SK-N-SH (cell line): ENCODE measurements around the gene SNRNP35. TPM values are rescaled to one million over a fixed set of nuclear protein-coding genes. Genes with fewer than 3 reads are reported as not detected.

ENCODE experiments used
- CTCF ChIA-PET: fragments of 300-600, 350-600 bp; formaldehyde crosslinking; extraction: SDS; loops from one replicate; lab custom pipeline; 2021; lab: Yijun Ruan, JAX
- POLR2A ChIA-PET: fragments of 350-600 bp; sonication (Branson Sonifier 250); formaldehyde crosslinking; extraction: SDS; loops from one replicate; lab custom pipeline; 2020; ENCODE audit warnings: antibody characterized with exemption, inconsistent platforms; lab: Yijun Ruan, JAX
- DNase-seq: peaks from one replicate; pipeline ENCODE4 v3.0.0; 2012
- H2AFZ ChIP-seq: fragments of 200-600 bp; sonication (generic); 2 replicates; pipeline ENCODE4 v1.8.1; 2016; ENCODE audit warnings: antibody characterized with exemption, mild to moderate bottlenecking, low read depth
- H3F3A ChIP-seq: fragments of 200-600 bp; sonication (generic); replicated peaks from 2 replicates; pipeline ENCODE3; 2016; ENCODE audit warnings: antibody characterized with exemption, mild to moderate bottlenecking; ENCODE audit not compliant: insufficient read depth
- H3K27ac ChIP-seq, 2 experiments: fragments of 200-500 bp in 1 of 2; fragments of 200-600 bp in 1 of 2; sonication (Bioruptor generic) in 1 of 2; sonication (generic), shearing (Covaris generic) in 1 of 2; 2 replicates each; pipeline versions ENCODE4 v1.5.1 to v1.6.1; 2014 to 2016; ENCODE audit warnings: low read depth in 2 of 2, inconsistent platforms in 1 of 2, low read length in 1 of 2, mild to moderate bottlenecking in 1 of 2, mixed read lengths in 1 of 2
- H3K27me3 ChIP-seq: fragments of 200-600 bp; sonication (generic), shearing (Covaris generic); 2 replicates; pipeline ENCODE4 v1.6.1; 2016; ENCODE audit warnings: mixed run types; ENCODE audit not compliant: insufficient read depth
- H3K36me3 ChIP-seq, 2 experiments: fragments of 200-500 bp in 1 of 2; fragments of 200-600 bp in 1 of 2; sonication (Bioruptor generic) in 1 of 2; sonication (generic) in 1 of 2; replicated peaks in 1 of 2; 2 replicates each; pipeline versions ENCODE3 to v1.5.1; 2014 to 2016; ENCODE audit warnings: low read length in 1 of 2, mild to moderate bottlenecking in 1 of 2; ENCODE audit not compliant: insufficient read depth in 2 of 2, control insufficient read depth in 1 of 2
- H3K4me1 ChIP-seq, 2 experiments: fragments of 200-500 bp in 1 of 2; fragments of 200-600 bp in 1 of 2; sonication (Bioruptor generic) in 1 of 2; sonication (generic), shearing (Covaris generic) in 1 of 2; 2 replicates each; pipeline versions ENCODE4 v1.5.1 to v1.6.1; 2014 to 2016; ENCODE audit warnings: low read depth in 1 of 2, low read length in 1 of 2, mixed run types in 1 of 2; ENCODE audit not compliant: insufficient read depth in 2 of 2, control insufficient read depth in 1 of 2
- H3K4me2 ChIP-seq: fragments of 200-600 bp; sonication (generic), shearing (Covaris generic); 2 replicates; pipeline ENCODE4 v1.6.1; 2017; ENCODE audit warnings: mixed run types
- H3K4me3 ChIP-seq, 2 experiments: fragments of 200-500 bp in 1 of 2; fragments of 200-600 bp in 1 of 2; sonication (Bioruptor generic) in 1 of 2; sonication (generic), shearing (Covaris generic) in 1 of 2; 2 replicates each; pipeline versions ENCODE4 v1.5.1 to v1.8.1; 2014 to 2016; ENCODE audit warnings: low read depth in 2 of 2, inconsistent platforms in 1 of 2, low read length in 1 of 2, mild to moderate bottlenecking in 1 of 2, mixed read lengths in 1 of 2, moderate library complexity in 1 of 2
- H3K79me2 ChIP-seq: fragments of 200-600 bp; sonication (generic); 2 replicates; pipeline ENCODE4 v1.8.1; 2017; ENCODE audit warnings: mild to moderate bottlenecking; ENCODE audit not compliant: insufficient read depth
- H3K9ac ChIP-seq: fragments of 200-600 bp; sonication (generic); 2 replicates; pipeline ENCODE4 v1.6.1; 2017; ENCODE audit warnings: mixed run types
- H3K9me2 ChIP-seq: fragments of 200-600 bp; sonication (generic); 2 replicates; pipeline ENCODE4 v1.6.1; 2017; ENCODE audit warnings: mixed run types
- H3K9me3 ChIP-seq: fragments of 200-600 bp; sonication (generic); 2 replicates; pipeline ENCODE4 v1.6.1; 2017; ENCODE audit warnings: mixed run types, mild to moderate bottlenecking, moderate library complexity
- H4K20me1 ChIP-seq: fragments of 200-600 bp; sonication (generic); 2 replicates; pipeline ENCODE4 v1.6.1; 2017; ENCODE audit warnings: mild to moderate bottlenecking, mixed run types; ENCODE audit not compliant: insufficient read depth
- CHD2 ChIP-seq: fragments of 150-350 bp; IDR thresholded peaks from 2 replicates; pipeline ENCODE4 v1.6.1; 2018; ENCODE audit warnings: low read length; ENCODE audit not compliant: partially characterized antibody
- FOXJ3 ChIP-seq: sonication (generic); formaldehyde crosslinking; IDR thresholded peaks from 2 replicates; pipeline ENCODE4 v1.5.1; 2020; ENCODE audit warnings: mild to moderate bottlenecking, missing genetic modification reagents
- FOXM1 ChIP-seq: IDR thresholded peaks from 2 replicates; pipeline ENCODE4 v1.4.0; 2012; ENCODE audit warnings: low read depth, mild to moderate bottlenecking
- GABPA ChIP-seq: IDR thresholded peaks from 2 replicates; pipeline ENCODE4 v1.4.0; 2012; ENCODE audit warnings: low read depth, mild to moderate bottlenecking
- GATA2 ChIP-seq: sonication (generic); formaldehyde crosslinking; IDR thresholded peaks from 2 replicates; pipeline ENCODE4 v1.5.0; 2020; ENCODE audit warnings: mild to moderate bottlenecking, missing genetic modification reagents
- JUND ChIP-seq: IDR thresholded peaks from 2 replicates; pipeline ENCODE4 v1.4.0; 2012
- MEF2A ChIP-seq: IDR thresholded peaks from 2 replicates; pipeline ENCODE4 v1.4.0; 2012; ENCODE audit warnings: low read depth, borderline replicate concordance
- NFIC ChIP-seq: IDR thresholded peaks from 2 replicates; pipeline ENCODE4 v1.4.0; 2012; ENCODE audit warnings: borderline replicate concordance
- NRF1 ChIP-seq: IDR thresholded peaks from 2 replicates; pipeline ENCODE4 v1.6.1; 2012; ENCODE audit warnings: low read depth, mild to moderate bottlenecking, low read length
- PBX3 ChIP-seq: IDR thresholded peaks from 2 replicates; pipeline ENCODE4; 2012
- POLR2AphosphoS5 ChIP-seq: IDR thresholded peaks from 2 replicates; pipeline ENCODE4 v1.6.1; 2012; ENCODE audit warnings: low read depth, low read length
- RFX5 ChIP-seq: IDR thresholded peaks from 2 replicates; pipeline ENCODE4 v1.6.1; 2012; ENCODE audit warnings: mild to moderate bottlenecking, improper control_type of control experiment, low read length
- SIN3A ChIP-seq: IDR thresholded peaks from 2 replicates; pipeline ENCODE4 v1.6.1; 2012; ENCODE audit warnings: low read depth, mild to moderate bottlenecking, low read length, moderate library complexity, borderline replicate concordance
- USF1 ChIP-seq: IDR thresholded peaks from 2 replicates; pipeline ENCODE4 v1.4.0; 2012; ENCODE audit warnings: low read depth, borderline replicate concordance
- ZBTB33 ChIP-seq: IDR thresholded peaks from 2 replicates; pipeline ENCODE4 v1.4.0; 2012; ENCODE audit warnings: low read depth, borderline replicate concordance
- WGBS: methylation state at CpG from one replicate; pipeline ENCODE4 v1.1.6; 2017; ENCODE audit warnings: low lambda C conversion rate; 5-methylcytosine and 5-hydroxymethylcytosine counted together
- polyA plus RNA-seq, 3 experiments: library from polyadenylated mRNA; depleted of rRNA; stranded (reverse); fragments of >200 nt; gene quantifications; 2 replicates each; pipeline ENCODE4 v1.2.3, GENCODE V29; 2012
- TF ChIP-seq, protein P1 (sequence below): fragments of 200-600 bp; sonication (generic); IDR thresholded peaks from 2 replicates; pipeline ENCODE4 v1.6.1; 2017; ENCODE audit warnings: antibody characterized with exemption, mild to moderate bottlenecking, moderate library complexity

The SNRNP35 gene
- polyA plus RNA-seq, 1 of the 3 experiments (the other 2 are of a cell fraction), result 13.1 TPM

GRCh38 chr12:123498126-123498825 is 40.3 kb downstream of the SNRNP35 start:
- Histone ChIP-seq H2AFZ (no peak overlapping the region), H3F3A (no peaks in the 10 kb centered on the region), H3K4me3 (no peak overlapping the region), H3K4me2 (no peak overlapping the region), H3K36me3 (peaks cover 6 to 17% of the 10 kb centered on the region in 2 experiments), H3K9me3 (no peaks in the 10 kb centered on the region), H3K9ac (no peak overlapping the region), H3K9me2 (no peaks in the 10 kb centered on the region), H4K20me1 (no peaks in the 10 kb centered on the region), H3K79me2 (0 out of 2 replicates have a peak, but pooled peaks cover 4% of the 10 kb centered on the region), H3K4me1 (no peaks in the 10 kb centered on the region), H3K27ac (no peak overlapping the region), H3K27me3 (no peaks in the 10 kb centered on the region)
- WGBS, result 97% methylated on average over 13 of the region's 13 CpGs
- TF ChIP-seq CHD2 (no peak), MEF2A (no peak), FOXM1 (no peak), PBX3 (no peak), SIN3A (no peak), FOXJ3 (CRISPR knock-in tag) (no peak), NFIC (no peak), USF1 (no peak), NRF1 (no peak)
- TF ChIP-seq, protein P1, sequence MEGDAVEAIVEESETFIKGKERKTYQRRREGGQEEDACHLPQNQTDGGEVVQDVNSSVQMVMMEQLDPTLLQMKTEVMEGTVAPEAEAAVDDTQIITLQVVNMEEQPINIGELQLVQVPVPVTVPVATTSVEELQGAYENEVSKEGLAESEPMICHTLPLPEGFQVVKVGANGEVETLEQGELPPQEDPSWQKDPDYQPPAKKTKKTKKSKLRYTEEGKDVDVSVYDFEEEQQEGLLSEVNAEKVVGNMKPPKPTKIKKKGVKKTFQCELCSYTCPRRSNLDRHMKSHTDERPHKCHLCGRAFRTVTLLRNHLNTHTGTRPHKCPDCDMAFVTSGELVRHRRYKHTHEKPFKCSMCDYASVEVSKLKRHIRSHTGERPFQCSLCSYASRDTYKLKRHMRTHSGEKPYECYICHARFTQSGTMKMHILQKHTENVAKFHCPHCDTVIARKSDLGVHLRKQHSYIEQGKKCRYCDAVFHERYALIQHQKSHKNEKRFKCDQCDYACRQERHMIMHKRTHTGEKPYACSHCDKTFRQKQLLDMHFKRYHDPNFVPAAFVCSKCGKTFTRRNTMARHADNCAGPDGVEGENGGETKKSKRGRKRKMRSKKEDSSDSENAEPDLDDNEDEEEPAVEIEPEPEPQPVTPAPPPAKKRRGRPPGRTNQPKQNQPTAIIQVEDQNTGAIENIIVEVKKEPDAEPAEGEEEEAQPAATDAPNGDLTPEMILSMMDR, result no peak
- ChIA-PET POLR2A (interaction anchor here (0.6 to 0.7 kb wide), 2 partner anchors 34 to 80 kb away, joined by 3 to 4 read pairs; no protein-coding TSS in a partner anchor), CTCF (no interaction called here)
- DNase-seq, result no peak

GRCh38 chr12:123499332-123499731 is 41.4 kb downstream of the SNRNP35 start:
- no peak overlapping the region for H2AFZ ChIP-seq
- no peaks in the 10 kb centered on the region for H3K4me1 ChIP-seq
- no peak overlapping the region for H3K9ac ChIP-seq
- H3K4me2 ChIP-seq, result no peak overlapping the region
- no peaks in the 10 kb centered on the region for H3K27me3 ChIP-seq
- no peak for DNase-seq
- H3F3A ChIP-seq, result no peaks in the 10 kb centered on the region
- 0 out of 2 replicates have a peak, but pooled peaks cover 4% of the 10 kb centered on the region for H3K79me2 ChIP-seq
- H3K9me3 ChIP-seq, result no peaks in the 10 kb centered on the region
- POLR2A ChIA-PET, result no interaction called here
- no peak overlapping the region for H3K4me3 ChIP-seq
- H3K36me3 ChIP-seq, result peaks cover 6 to 17% of the 10 kb centered on the region in 2 experiments
- CTCF ChIA-PET, result no interaction called here
- H3K27ac ChIP-seq, result no peak overlapping the region
- 97% methylated on average over 16 of the region's 16 CpGs for WGBS
- TF ChIP-seq POLR2AphosphoS5 (no peak), JUND (no peak), USF1 (no peak), ZBTB33 (no peak), RFX5 (no peak), GATA2 (CRISPR knock-in tag) (no peak), GABPA (no peak), PBX3 (no peak)
- H4K20me1 ChIP-seq, result no peaks in the 10 kb centered on the region
- no peaks in the 10 kb centered on the region for H3K9me2 ChIP-seq
